GM10266 (cell line): ENCODE results near the gene TRAK1.
A peak's percentile ranks its signal among the peaks of the same experiment; 100 is the strongest.

Experiments
- DNase-seq: peaks from one replicate; pipeline ENCODE4 v3.0.0; 2012; ENCODE audit errors: extremely low spot score
- TF ChIP-seq, protein P1 (sequence below): IDR thresholded peaks from 2 replicates; pipeline ENCODE4 v1.5.1; 2012; ENCODE audit warnings: mild to moderate bottlenecking, low read depth; ENCODE audit not compliant: control insufficient read depth, insufficient read depth; ENCODE audit errors: missing control alignments

TRAK1 gene

DNA sequence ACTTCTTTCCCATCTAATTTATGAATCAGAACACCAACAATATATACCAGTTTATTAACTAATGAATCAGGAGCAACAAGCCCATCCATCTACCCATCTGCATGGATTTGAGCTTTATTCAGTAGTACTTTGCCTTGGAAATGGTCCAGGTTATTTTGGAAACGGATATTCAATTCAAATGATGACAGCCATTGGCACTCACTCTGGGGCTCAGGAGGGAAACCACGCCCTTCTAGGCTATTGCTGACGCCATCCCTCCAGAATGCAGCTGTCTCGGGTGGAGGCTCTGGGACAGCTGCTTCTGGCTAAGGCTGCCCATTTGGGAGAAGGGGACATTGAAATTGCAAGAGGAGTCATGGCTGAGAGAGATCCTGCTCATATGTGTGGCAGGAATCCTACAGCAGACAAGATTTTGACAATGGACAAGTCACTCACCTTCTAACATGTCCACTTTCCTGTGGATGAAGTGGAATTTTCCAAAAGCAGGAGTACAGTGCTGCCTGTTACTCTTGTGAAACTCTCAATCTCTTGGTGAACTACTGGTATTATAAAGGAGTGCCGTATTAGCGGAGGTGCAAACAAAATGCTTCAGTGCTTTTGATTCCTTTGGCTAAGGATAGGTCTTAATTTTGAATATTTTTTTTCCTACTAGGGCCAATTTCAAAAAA lies 29.3 kb upstream of the TRAK1 start:
- no peak for DNase-seq
- TF ChIP-seq, protein P1, sequence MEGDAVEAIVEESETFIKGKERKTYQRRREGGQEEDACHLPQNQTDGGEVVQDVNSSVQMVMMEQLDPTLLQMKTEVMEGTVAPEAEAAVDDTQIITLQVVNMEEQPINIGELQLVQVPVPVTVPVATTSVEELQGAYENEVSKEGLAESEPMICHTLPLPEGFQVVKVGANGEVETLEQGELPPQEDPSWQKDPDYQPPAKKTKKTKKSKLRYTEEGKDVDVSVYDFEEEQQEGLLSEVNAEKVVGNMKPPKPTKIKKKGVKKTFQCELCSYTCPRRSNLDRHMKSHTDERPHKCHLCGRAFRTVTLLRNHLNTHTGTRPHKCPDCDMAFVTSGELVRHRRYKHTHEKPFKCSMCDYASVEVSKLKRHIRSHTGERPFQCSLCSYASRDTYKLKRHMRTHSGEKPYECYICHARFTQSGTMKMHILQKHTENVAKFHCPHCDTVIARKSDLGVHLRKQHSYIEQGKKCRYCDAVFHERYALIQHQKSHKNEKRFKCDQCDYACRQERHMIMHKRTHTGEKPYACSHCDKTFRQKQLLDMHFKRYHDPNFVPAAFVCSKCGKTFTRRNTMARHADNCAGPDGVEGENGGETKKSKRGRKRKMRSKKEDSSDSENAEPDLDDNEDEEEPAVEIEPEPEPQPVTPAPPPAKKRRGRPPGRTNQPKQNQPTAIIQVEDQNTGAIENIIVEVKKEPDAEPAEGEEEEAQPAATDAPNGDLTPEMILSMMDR, result no peak

DNA sequence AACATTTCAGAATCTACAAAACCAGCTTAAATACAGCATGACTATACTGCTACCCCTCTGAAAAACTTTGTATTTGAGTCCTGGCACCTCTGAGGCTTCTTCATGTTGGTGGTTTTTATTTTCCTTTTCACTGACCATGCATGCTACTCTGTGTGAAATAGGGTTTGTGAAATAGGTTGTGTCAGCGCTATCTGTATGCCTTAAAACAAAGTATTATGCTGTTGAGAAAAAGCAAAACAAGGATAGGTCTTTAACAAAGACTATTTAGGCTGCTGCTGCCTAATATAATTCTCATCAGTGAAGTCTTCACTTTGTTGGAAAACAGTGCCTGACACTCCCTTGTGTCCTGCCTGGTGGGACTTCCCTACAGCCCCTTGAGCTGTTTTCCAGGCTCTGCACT lies 28.7 kb upstream of the TRAK1 start:
- DNase-seq, result no peak
- TF ChIP-seq, protein P1, result no peak

DNA sequence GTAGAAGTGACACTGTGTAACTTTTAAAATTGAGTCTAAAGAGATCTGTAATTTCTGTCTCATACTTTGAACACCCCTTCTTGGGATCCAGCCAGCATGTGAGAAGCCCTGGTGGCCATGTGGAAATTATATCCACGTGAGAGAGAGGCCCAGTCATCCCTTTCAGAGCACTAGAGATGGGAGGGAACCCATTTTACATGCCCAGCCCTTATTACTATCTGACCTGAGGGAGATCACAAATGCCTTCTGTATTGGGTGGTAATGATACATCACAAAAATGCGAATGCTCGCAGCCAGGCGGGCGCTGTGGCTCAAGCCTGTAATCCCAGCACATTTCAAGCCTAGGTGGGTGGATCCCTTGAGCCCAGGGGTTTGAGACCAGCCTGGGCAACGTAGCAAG lies 27.3 kb upstream of the TRAK1 start:
- DNase-seq, result no peak
- TF ChIP-seq, protein P1, result no peak

DNA sequence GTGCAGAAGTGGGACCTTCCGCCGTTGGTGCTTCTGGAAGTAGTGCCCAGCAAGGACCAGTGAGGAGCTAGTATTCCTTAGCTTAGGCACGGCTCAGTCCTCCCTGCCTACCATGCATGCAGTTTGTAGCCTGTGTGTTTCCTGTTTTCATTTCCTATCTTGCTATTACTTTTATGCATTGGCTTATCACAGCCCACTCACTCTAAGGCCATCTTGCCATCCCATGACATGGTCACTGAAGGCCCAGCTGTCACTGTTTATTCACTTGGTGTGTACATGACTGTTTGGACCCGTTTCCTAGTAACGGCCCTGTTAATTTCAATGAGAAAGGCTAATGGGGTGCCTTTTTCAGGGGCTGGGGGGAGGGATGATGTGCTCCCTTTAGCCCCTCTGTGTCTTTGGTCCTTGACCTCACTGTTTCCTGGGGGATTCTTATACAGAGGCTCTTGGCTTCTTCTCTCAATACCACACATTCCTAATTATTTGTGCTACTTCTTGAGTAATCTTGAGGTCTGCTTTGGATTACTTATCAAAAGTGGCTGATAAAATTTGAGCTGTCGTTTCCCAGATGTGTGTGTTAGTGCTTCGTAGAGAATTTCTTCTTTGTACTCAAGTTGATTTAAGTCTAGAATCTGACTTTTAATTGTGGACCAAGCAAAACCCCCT lies 24.5 kb upstream of the TRAK1 start:
- DNase-seq, result peak; percentile 36
- TF ChIP-seq, protein P1, result no peak

DNA sequence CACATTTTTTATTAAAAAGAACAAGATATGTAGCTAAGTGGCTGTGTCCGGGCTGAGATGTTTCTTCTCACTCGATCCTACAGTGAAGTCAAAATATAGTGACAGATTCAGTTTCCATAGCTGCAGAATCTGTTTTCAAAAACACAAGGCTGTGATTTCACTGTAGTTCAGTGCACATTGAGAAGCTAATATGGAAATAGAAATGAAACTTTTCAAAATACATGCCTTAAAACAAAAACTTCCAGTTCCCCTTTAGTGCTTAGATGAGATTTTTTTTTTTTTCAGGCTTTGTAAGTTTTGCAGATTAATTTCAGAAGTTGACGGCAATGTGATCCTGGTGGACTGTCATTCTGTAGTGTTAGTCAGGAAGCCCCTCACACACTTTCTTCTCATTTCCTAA lies 23.8 kb upstream of the TRAK1 start:
- TF ChIP-seq, protein P1, result no peak
- peak; percentile 75 for DNase-seq

DNA sequence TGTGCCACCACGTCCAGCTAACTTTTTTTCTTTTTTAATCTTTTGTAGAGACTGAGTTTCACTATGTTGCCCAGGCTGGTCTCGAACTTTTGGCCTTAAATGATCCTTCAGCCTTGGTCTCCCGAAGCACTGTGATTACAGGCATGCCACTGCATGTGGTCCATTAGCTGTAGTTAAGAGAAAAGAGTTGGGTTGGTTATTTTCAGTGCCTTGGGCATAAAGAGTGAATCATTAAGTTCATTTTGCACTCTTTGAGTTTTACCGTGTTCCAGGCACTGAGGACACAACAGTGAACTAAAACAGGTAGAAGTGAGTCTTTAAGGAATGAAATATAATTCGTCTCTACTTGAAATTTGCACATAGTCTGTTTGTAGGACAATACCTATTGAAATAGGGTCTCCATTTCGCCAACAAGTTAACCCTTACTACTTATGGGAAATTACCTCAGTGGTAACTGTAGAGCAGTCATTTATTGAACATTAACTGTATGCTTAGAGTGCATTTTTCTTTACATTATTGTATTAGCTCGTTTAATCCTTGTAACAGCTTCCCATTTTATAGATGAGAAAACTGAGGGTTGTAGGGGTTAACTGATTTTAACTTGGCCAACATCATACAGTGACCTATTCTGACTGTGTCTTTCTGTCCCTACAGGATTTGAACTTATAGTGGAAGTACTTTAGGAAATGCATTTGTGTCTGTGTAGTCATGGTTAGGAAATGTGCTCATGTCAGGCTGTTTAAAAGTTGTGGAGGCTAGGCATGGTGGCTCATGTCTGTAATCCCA lies 22.7 kb upstream of the TRAK1 start:
- no peak for DNase-seq
- TF ChIP-seq, protein P1, result no peak
